GM19238 (cell line): ENCODE data around the gene IRF5.

Experiments used
- DNase-seq: peaks from one replicate; pipeline ENCODE4 v3.0.0; 2011; ENCODE audit warnings: low spot score; ENCODE audit not compliant: insufficient read length

IRF5 gene

GRCh38 chr7:128919881-128920799, 17.6 kb upstream of the IRF5 start:
- no peak for DNase-seq

- no peak for DNase-seq
Measured at GRCh38 chr7:128920913-128921582, 16.7 kb upstream of the IRF5 start.

GRCh38 chr7:128921866-128922440, 15.8 kb upstream of the IRF5 start:
- no peak for DNase-seq

- DNase-seq = no peak
Measured at GRCh38 chr7:128922496-128923410, 15.0 kb upstream of the IRF5 start.

- DNase-seq = no peak
Measured at GRCh38 chr7:128923411-128923800, 14.3 kb upstream of the IRF5 start.

- DNase-seq = no peak
Measured at GRCh38 chr7:128924707-128925588, 12.8 kb upstream of the IRF5 start.

DNA sequence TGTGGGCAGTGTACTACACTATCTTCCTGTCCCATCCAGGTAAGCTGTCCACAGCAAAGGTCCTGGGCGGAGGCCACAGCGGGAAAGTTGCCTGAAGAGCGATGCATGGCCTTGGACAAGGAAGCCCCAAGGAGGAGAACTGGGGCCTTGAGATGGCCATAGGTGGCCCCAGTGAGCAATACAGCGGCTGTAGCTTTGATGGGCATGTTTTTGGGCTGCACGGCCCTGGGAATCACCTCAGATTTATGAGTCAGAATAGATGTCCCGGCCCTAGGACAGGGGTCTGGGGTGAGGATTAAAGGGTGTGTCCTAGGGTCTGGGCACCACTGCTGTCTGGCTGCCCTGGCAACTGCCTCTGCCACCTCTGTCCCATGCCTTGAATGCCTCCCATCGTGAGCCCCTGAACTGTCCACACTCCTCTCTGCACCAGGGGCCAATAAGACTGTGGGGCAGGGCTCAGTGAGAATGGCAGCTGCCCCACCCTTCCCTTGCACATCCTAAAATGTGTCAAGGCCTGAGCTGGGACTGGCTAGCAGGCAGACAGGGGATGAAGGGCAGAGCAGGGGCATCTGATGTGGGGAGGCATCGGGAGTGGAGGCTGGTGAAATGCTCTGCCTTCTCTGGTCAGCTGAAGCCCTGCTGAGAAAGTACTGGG, 9.4 kb upstream of the IRF5 start:
- DNase-seq = no peak

DNA sequence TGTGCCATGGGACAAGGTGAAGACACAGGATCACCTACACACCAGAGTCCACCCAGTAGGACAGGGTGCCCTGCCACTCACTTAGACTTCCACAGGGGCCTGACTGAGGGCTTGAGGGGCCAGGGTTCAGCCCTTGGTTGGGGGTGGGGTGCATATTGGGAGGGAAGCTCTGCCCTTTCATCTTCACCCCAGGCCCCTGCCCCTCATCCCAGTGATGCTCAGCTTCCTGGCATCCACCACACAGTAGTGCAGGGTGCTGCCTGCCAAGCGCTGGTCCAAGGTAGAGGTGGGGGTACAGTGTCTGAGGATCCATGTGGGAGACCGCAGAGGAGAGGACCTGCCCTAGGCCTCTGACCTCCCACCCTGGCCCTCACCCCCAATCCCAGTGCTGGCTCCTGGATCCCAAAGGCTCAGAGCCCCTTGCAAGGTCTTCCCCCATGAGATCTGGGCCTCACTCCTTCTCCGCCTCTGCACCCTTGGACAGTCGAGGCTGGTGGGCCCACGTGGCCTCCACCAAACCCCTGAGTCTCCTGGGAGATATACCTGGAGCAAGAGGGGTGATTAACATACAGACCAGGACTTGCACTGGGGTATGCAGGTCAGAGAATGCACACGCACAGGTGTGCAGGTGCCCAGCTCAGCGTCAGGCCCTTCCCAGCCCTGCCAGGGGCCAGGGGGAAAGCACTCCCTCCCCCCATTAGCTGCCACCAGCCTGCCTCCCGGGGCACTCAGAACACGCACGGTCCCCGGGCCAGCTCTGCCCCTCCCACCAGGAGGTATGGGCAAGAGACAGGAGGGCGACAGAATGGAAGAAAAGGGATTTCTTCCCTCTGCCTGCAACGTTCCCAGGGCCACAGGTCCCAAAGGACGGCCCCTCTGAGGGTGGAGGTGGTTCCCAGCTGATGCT, 8.6 kb upstream of the IRF5 start:
- DNase-seq = no peak

DNA sequence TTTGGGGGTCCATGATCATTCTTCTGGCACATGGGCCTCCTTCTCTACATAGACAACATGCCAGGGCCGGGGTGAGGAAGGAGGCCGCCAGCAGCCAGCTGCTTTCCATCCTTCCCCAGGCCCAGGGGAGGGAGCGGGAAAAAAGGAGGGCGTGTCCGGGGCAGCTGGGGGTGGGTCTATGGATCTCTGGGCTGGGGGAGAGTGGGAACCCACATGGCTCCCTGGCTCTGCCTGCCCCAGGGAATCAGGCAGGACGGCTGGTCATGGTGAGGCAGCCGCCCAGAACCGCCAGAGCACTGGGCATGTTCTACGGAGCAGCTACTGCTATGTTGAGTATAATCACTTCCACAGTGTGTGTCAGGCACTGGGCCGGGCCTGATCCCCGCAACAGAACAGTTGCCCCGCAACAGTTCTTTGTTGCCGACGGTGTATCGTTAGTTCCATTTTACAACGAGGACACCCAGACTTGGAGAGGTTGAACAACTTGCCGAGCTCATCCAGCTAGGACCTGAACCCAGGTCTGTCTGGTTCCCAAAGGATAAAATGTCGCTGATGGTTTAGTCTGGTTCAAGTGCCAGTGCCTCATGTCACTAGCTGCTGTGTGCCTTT, 6.4 kb upstream of the IRF5 start:
- DNase-seq = no peak

- no peak for DNase-seq
Measured at GRCh38 chr7:128931965-128932861, 5.5 kb upstream of the IRF5 start.

DNA sequence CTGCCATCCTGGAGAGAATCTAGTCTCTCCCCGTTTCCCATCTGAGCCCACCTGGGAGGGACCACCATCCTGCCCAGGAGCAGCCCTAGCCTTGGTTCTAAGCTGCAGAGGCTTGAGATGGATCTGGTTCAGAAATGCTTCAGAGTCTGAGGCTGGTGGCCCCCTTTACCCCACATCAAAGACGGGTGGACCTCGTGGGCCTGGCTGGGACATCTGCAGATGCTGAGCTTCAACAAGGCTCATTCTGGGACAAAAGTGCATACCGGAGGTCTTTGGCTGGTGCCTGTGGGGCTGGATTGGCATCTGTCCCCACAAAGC, 4.9 kb upstream of the IRF5 start:
- no peak for DNase-seq

DNA sequence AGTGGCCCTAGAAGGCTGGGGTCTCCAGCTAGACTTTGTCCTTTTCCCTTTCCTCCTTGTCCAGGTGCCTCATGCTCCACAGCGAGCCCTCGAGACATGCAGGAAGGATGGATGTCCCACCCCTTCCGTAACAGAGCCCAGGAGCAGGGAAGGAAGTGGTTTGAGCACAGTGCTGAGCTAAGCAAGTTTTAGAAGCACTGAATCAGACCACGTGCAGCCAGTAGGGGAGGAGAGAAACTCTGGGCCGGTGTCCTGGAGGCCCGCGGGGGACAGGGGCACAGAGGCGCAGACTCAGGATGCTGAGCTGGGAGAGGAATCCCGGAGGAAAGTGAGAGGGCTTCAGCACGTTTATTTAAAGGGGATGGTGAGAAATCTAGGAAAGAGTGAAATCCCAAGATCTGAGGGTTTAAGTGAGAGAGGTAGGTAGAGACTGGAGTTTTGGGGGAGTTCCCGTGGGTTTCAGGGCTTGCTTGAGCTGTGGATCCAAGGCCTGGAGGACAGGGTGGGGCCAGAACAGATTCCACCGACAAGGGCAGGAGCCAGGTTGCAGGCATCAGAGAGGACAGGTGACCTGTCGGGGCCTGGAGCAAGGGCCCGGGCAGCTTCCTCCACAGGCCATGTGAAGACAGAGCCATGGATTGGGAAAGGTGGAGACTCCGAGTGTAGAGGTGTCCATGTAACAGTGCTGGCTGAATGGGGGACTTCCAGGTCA, 4.4 kb upstream of the IRF5 start:
- no peak for DNase-seq

GRCh38 chr7:128934361-128935341, 3.1 kb upstream of the IRF5 start:
- DNase-seq = no peak

GRCh38 chr7:128935342-128935730, 2.4 kb upstream of the IRF5 start:
- DNase-seq = no peak

- DNase-seq = no peak
Measured at GRCh38 chr7:128936798-128937197, 929 bp upstream of the IRF5 start.

DNA sequence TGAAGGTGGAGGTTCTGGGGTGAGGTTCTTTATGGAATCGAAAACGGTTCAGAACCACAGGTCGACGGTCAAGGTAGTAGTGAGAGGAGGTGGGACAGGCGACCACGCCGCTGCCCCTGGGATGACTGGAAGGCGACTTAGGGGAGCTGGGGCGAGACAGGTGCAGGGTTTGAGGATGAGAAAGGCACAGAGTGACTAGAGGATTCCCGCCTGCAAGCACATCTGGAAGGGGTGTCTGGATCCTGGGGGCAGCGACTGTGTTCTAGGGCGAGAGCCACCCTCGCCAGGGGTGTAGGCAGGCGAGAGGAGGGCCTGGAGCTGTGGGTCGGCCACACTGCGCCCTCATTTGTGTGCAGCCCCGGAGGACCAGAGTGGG, 468 bp upstream of the IRF5 start:
- DNase-seq = no peak
